ENCODE data around the gene SLC6A6. TPM values are rescaled to one million over a fixed set of nuclear protein-coding genes. Genes with fewer than 3 reads are reported as not detected.

SLC6A6 gene
- total and polyA plus RNA-seq, 4 donors = 0.92 to 7.2 (median 2.9) TPM

- H3K36me3 ChIP-seq (ENCODE audit: control insufficient read depth in 4 of 4, insufficient read depth in 3 of 4, low read depth in 1 of 4, low read length in 3 of 4) = no peaks in the 10 kb centered on the region
- H3K27me3 ChIP-seq (ENCODE audit: control insufficient read depth in 4 of 4, insufficient read depth in 4 of 4, low read length in 3 of 4) = peaks cover 0 to 5% (median 0%) of the 10 kb centered on the region in 4 donors
- no peaks in the 10 kb centered on the region for H3K9me3 ChIP-seq (ENCODE audit: control insufficient read depth in 4 of 4, low read length in 3 of 4)
- H3K27ac ChIP-seq (ENCODE audit: low read depth in 1 of 2, low read length in 2 of 2) = no peak overlapping the region
- H3K4me1 ChIP-seq (ENCODE audit: control insufficient read depth in 4 of 4, insufficient read depth in 4 of 4, low read length in 3 of 4) = no peaks in the 10 kb centered on the region
- 77% methylated on average over 6 of the region's 6 CpGs for WGBS
- TF ChIP-seq HNF4A (conservative IDR thresholded peaks at IDR 0.05) (no peak), ZBTB33 (IDR thresholded peaks at IDR 0.05) (no peak), YY1 (IDR thresholded peaks at IDR 0.05) (no peak), EGR1 (IDR thresholded peaks at IDR 0.05; ENCODE audit: low read depth in 2 of 2) (no peak), REST (IDR thresholded peaks at IDR 0.05) (no peak), NR2F2 (IDR thresholded peaks at IDR 0.05) (no peak), TAF1 (conservative IDR thresholded peaks at IDR 0.05) (no peak)
- H3K9ac ChIP-seq (ENCODE audit: low read depth in 1 of 2, low read length in 2 of 2) = no peak overlapping the region
- H3K4me3 ChIP-seq (ENCODE audit: low read depth in 1 of 3, low read length in 3 of 3) = no peak overlapping the region
- DNase-seq (ENCODE audit: low spot score) = no peak
These were observed 133.2 kb downstream of the SLC6A6 start for GRCh38 chr3:14535616-14536015.

- WGBS = 93% methylated on average over 10 of the region's 10 CpGs
- no peaks in the 10 kb centered on the region for H3K36me3 ChIP-seq (ENCODE audit: control insufficient read depth in 4 of 4, insufficient read depth in 3 of 4, low read depth in 1 of 4, low read length in 3 of 4)
- no peak for DNase-seq (ENCODE audit: low spot score)
- no peak for TF ChIP-seq MAX (IDR thresholded peaks at IDR 0.05)
- no peak for TF ChIP-seq FOXA1 (IDR thresholded peaks at IDR 0.05)
- TF ChIP-seq YY1 (IDR thresholded peaks at IDR 0.05) = no peak
- H3K4me1 ChIP-seq (ENCODE audit: control insufficient read depth in 4 of 4, insufficient read depth in 4 of 4, low read length in 3 of 4) = no peaks in the 10 kb centered on the region
- no peak overlapping the region for H3K27ac ChIP-seq (ENCODE audit: low read depth in 1 of 2, low read length in 2 of 2)
- H3K9me3 ChIP-seq (ENCODE audit: control insufficient read depth in 4 of 4, low read length in 3 of 4) = no peaks in the 10 kb centered on the region
- peaks cover 0 to 5% (median 0%) of the 10 kb centered on the region in 4 donors for H3K27me3 ChIP-seq (ENCODE audit: control insufficient read depth in 4 of 4, insufficient read depth in 4 of 4, low read length in 3 of 4)
- no peak overlapping the region for H3K9ac ChIP-seq (ENCODE audit: low read depth in 1 of 2, low read length in 2 of 2)
- no peak overlapping the region for H3K4me3 ChIP-seq (ENCODE audit: low read depth in 1 of 3, low read length in 3 of 3)
These were observed 133.8 kb downstream of the SLC6A6 start for GRCh38 chr3:14536055-14536815.

GRCh38 chr3:14536837-14537589, 134.6 kb downstream of the SLC6A6 start:
- Histone ChIP-seq H3K27ac (ENCODE audit: low read depth in 1 of 2, low read length in 2 of 2) (no peak overlapping the region), H3K4me3 (ENCODE audit: low read depth in 1 of 3, low read length in 3 of 3) (no peak overlapping the region), H3K9ac (ENCODE audit: low read depth in 1 of 2, low read length in 2 of 2) (no peak overlapping the region), H3K36me3 (ENCODE audit: control insufficient read depth in 4 of 4, insufficient read depth in 3 of 4, low read depth in 1 of 4, low read length in 3 of 4) (no peaks in the 10 kb centered on the region), H3K9me3 (ENCODE audit: control insufficient read depth in 4 of 4, low read length in 3 of 4) (no peaks in the 10 kb centered on the region), H3K27me3 (ENCODE audit: control insufficient read depth in 4 of 4, insufficient read depth in 4 of 4, low read length in 3 of 4) (peaks cover 0 to 5% (median 0%) of the 10 kb centered on the region in 4 donors), H3K4me1 (ENCODE audit: control insufficient read depth in 4 of 4, insufficient read depth in 4 of 4, low read length in 3 of 4) (no peaks in the 10 kb centered on the region)
- TF ChIP-seq HNF4G (IDR thresholded peaks at IDR 0.05) (no peak), ZBTB33 (IDR thresholded peaks at IDR 0.05) (no peak), EGR1 (IDR thresholded peaks at IDR 0.05; ENCODE audit: low read depth in 2 of 2) (no peak), TAF1 (conservative IDR thresholded peaks at IDR 0.05) (no peak), FOXA2 (IDR thresholded peaks at IDR 0.05) (no peak), YY1 (IDR thresholded peaks at IDR 0.05) (no peak), JUND (IDR thresholded peaks at IDR 0.05) (no peak)
- WGBS = 93% methylated on average over 12 of the region's 12 CpGs
- no peak for DNase-seq (ENCODE audit: low spot score)

All from liver (tissue), 9 donors.